HG03175 (cell line): ENCODE results near the gene PRSS33.
A peak's percentile ranks its signal among the peaks of the same experiment; 100 is the strongest.

Experiments used
- ATAC-seq: cut with Tn5 transposase; IDR thresholded peaks from one replicate; pipeline ENCODE4 v1.9.1; 2021; ENCODE audit warnings: mild to moderate bottlenecking, moderate library complexity; ENCODE audit not compliant: unreplicated experiment

Gene PRSS33

GRCh38 chr16:2779151-2779920, 8.0 kb downstream of the PRSS33 start:
- ATAC-seq: no peak

- no peak for ATAC-seq
Measured at GRCh38 chr16:2778630-2778958, 8.8 kb downstream of the PRSS33 start.

- ATAC-seq: no peak
Measured at GRCh38 chr16:2777903-2778629, 9.3 kb downstream of the PRSS33 start.

- ATAC-seq: peak; percentile 82
Measured at GRCh38 chr16:2777231-2777902, 10.0 kb downstream of the PRSS33 start, which contains the start of gene ELOB. TSS of gene ELOB (minus strand) at chr16:2777280. CDS start at chr16:2777239, 41 bp downstream.

GRCh38 chr16:2776500-2777139, 10.7 kb downstream of the PRSS33 start:
- ATAC-seq: peak; percentile 32

GRCh38 chr16:2775765-2776499, 11.4 kb downstream of the PRSS33 start:
- no peak for ATAC-seq

- no peak for ATAC-seq
Measured at GRCh38 chr16:2775131-2775716, 12.1 kb downstream of the PRSS33 start.

- no peak for ATAC-seq
Measured at GRCh38 chr16:2774161-2774891, 13.0 kb downstream of the PRSS33 start.

GRCh38 chr16:2773188-2773968, 14.0 kb downstream of the PRSS33 start:
- ATAC-seq: no peak

- ATAC-seq: no peak
Measured at GRCh38 chr16:2771496-2772402, 15.6 kb downstream of the PRSS33 start.

- ATAC-seq: no peak
Measured at GRCh38 chr16:2770057-2770951, 17.1 kb downstream of the PRSS33 start.

- ATAC-seq: no peak
Measured at GRCh38 chr16:2769675-2770056, 17.7 kb downstream of the PRSS33 start.

- no peak for ATAC-seq
Measured at GRCh38 chr16:2769100-2769529, 18.2 kb downstream of the PRSS33 start.

- ATAC-seq: no peak
Measured at GRCh38 chr16:2768403-2769089, 18.8 kb downstream of the PRSS33 start.

- ATAC-seq: no peak
Measured at GRCh38 chr16:2767891-2768290, 19.5 kb downstream of the PRSS33 start.

- no peak for ATAC-seq
Measured at GRCh38 chr16:2767140-2767731, 20.1 kb downstream of the PRSS33 start.
